ENCODE measurements around the gene ATP11A.
"Not testable (repeated sequence)": the region's sequence is repeated elsewhere in the genome, so short reads cannot be mapped to it uniquely, and the experiment has no call there.

Gene ATP11A

DNA sequence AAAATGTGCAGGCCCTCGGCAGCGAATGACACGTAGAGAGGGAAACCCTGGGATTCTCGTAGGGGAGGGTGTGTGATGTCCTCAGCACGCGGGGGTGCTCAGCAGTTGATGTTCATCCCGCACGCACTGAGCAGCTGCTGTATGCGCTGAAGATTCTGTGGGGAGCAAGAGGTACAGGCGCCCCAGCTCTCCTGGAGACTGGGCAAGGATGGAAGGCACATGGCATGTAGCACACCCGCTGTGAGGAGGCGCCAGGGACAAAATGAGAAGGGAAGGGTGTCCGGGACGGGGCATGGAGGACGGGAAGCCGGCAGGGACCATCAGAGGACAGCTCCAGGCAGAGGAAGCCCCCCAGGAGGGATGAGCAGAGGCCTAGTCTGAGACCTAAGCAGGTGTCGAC is 15.4 kb downstream of the ATP11A start:
- Histone ChIP-seq H3K79me2 (ENCODE audit: insufficient read depth, low read depth) (0 out of 2 replicates have a peak, but pooled peaks cover 6% of the 10 kb centered on the region), H2AFZ (ENCODE audit: low read depth) (no peak overlapping the region), H3K4me1 (ENCODE audit: low read depth, poor library complexity, severe bottlenecking) (no peaks in the 10 kb centered on the region), H3K4me3 (IDR thresholded peaks at IDR 0.05; ENCODE audit: insufficient read depth, low read depth, low read length) (no peak overlapping the region), H3K9ac (no peak overlapping the region), H4K20me1 (ENCODE audit: insufficient read depth) (no peaks in the 10 kb centered on the region), H3K27me3 (ENCODE audit: insufficient read depth, low read depth) (no peaks in the 10 kb centered on the region), H3K36me3 (ENCODE audit: insufficient read depth) (no peaks in the 10 kb centered on the region), H3K27ac (no peak overlapping the region), H3K4me2 (no peak overlapping the region)
- TF ChIP-seq, protein P1, sequence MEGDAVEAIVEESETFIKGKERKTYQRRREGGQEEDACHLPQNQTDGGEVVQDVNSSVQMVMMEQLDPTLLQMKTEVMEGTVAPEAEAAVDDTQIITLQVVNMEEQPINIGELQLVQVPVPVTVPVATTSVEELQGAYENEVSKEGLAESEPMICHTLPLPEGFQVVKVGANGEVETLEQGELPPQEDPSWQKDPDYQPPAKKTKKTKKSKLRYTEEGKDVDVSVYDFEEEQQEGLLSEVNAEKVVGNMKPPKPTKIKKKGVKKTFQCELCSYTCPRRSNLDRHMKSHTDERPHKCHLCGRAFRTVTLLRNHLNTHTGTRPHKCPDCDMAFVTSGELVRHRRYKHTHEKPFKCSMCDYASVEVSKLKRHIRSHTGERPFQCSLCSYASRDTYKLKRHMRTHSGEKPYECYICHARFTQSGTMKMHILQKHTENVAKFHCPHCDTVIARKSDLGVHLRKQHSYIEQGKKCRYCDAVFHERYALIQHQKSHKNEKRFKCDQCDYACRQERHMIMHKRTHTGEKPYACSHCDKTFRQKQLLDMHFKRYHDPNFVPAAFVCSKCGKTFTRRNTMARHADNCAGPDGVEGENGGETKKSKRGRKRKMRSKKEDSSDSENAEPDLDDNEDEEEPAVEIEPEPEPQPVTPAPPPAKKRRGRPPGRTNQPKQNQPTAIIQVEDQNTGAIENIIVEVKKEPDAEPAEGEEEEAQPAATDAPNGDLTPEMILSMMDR (conservative IDR thresholded peaks at IDR 0.05; ENCODE audit: low read depth, low read length) = no peak

- Histone ChIP-seq H3K4me2 (no peak overlapping the region), H3K4me1 (ENCODE audit: low read depth, poor library complexity, severe bottlenecking) (no peaks in the 10 kb centered on the region), H4K20me1 (ENCODE audit: insufficient read depth) (no peaks in the 10 kb centered on the region), H3K9ac (no peak overlapping the region), H3K4me3 (IDR thresholded peaks at IDR 0.05; ENCODE audit: insufficient read depth, low read depth, low read length) (no peak overlapping the region), H3K27ac (no peak overlapping the region), H2AFZ (ENCODE audit: low read depth) (no peak overlapping the region), H3K27me3 (ENCODE audit: insufficient read depth, low read depth) (no peaks in the 10 kb centered on the region), H3K36me3 (ENCODE audit: insufficient read depth) (no peaks in the 10 kb centered on the region), H3K79me2 (ENCODE audit: insufficient read depth, low read depth) (0 out of 2 replicates have a peak, but pooled peaks cover 6% of the 10 kb centered on the region)
- TF ChIP-seq, protein P1 (conservative IDR thresholded peaks at IDR 0.05; ENCODE audit: low read depth, low read length) = no peak
Measured at GRCh38 chr13:112706171-112706570, 16.3 kb downstream of the ATP11A start.

GRCh38 chr13:112708560-112709240 is 18.9 kb downstream of the ATP11A start:
- H4K20me1 ChIP-seq (ENCODE audit: insufficient read depth) = no peaks in the 10 kb centered on the region
- H3K79me2 ChIP-seq (ENCODE audit: insufficient read depth, low read depth) = no peaks in the 10 kb centered on the region
- no peak overlapping the region for H3K4me3 ChIP-seq (IDR thresholded peaks at IDR 0.05; ENCODE audit: insufficient read depth, low read depth, low read length)
- H3K4me1 ChIP-seq (ENCODE audit: low read depth, poor library complexity, severe bottlenecking) = no peaks in the 10 kb centered on the region
- H3K27ac ChIP-seq = no peak overlapping the region
- TF ChIP-seq, protein P1 (conservative IDR thresholded peaks at IDR 0.05; ENCODE audit: low read depth, low read length) = no peak
- no peak overlapping the region for H3K9ac ChIP-seq
- H3K27me3 ChIP-seq (ENCODE audit: insufficient read depth, low read depth) = no peaks in the 10 kb centered on the region
- H2AFZ ChIP-seq (ENCODE audit: low read depth) = no peak overlapping the region
- H3K36me3 ChIP-seq (ENCODE audit: insufficient read depth) = no peaks in the 10 kb centered on the region
- H3K4me2 ChIP-seq = no peak overlapping the region

GRCh38 chr13:112709316-112709715 is 19.5 kb downstream of the ATP11A start:
- not testable (repeated sequence) for H3K79me2 ChIP-seq (ENCODE audit: insufficient read depth, low read depth); H2AFZ ChIP-seq (ENCODE audit: low read depth); H4K20me1 ChIP-seq (ENCODE audit: insufficient read depth); H3K4me1 ChIP-seq (ENCODE audit: low read depth, poor library complexity, severe bottlenecking); H3K4me2 ChIP-seq; H3K4me3 ChIP-seq (IDR thresholded peaks at IDR 0.05; ENCODE audit: insufficient read depth, low read depth, low read length); H3K27ac ChIP-seq; H3K9ac ChIP-seq; H3K36me3 ChIP-seq (ENCODE audit: insufficient read depth); H3K27me3 ChIP-seq (ENCODE audit: insufficient read depth, low read depth)
